ENCODE data around the gene TFPT.

Gene TFPT

GRCh38 chr19:54095136-54095858 lies 20.2 kb downstream of the TFPT start:
- Histone ChIP-seq H3K79me2 (ENCODE audit: low read length) (no peaks in the 10 kb centered on the region), H4K20me1 (ENCODE audit: insufficient read depth, low read length) (no peaks in the 10 kb centered on the region), H3F3A (ENCODE audit: insufficient read depth, low read length) (no peaks in the 10 kb centered on the region), H3K9ac (ENCODE audit: low read length) (no peak overlapping the region), H3K4me2 (ENCODE audit: low read depth, low read length) (no peak overlapping the region), H3K27me3 (replicated peaks; ENCODE audit: insufficient read depth, low read length) (peaks cover 24% of the 10 kb centered on the region), H3K9me2 (replicated peaks; ENCODE audit: insufficient read depth, low read length) (no peaks in the 10 kb centered on the region), H3K4me1 (ENCODE audit: low read length) (no peaks in the 10 kb centered on the region), H3K4me3 (ENCODE audit: low read length) (no peak overlapping the region), H3K27ac (ENCODE audit: low read length) (no peak overlapping the region), H2AFZ (ENCODE audit: low read length) (no peak overlapping the region), H3K9me3 (replicated peaks; ENCODE audit: insufficient read depth, low read length) (no peaks in the 10 kb centered on the region), H3K36me3 (replicated peaks; ENCODE audit: insufficient read depth, low read length) (no peaks in the 10 kb centered on the region)
- DNase-seq = no peak
- TF ChIP-seq EZH2phosphoT487 (IDR thresholded peaks at IDR 0.05; ENCODE audit: low read length) (no peak), EZH2 (optimal IDR thresholded peaks at IDR 0.05; ENCODE audit: low read depth, low read length) (no peak)
- TF ChIP-seq, protein P1, sequence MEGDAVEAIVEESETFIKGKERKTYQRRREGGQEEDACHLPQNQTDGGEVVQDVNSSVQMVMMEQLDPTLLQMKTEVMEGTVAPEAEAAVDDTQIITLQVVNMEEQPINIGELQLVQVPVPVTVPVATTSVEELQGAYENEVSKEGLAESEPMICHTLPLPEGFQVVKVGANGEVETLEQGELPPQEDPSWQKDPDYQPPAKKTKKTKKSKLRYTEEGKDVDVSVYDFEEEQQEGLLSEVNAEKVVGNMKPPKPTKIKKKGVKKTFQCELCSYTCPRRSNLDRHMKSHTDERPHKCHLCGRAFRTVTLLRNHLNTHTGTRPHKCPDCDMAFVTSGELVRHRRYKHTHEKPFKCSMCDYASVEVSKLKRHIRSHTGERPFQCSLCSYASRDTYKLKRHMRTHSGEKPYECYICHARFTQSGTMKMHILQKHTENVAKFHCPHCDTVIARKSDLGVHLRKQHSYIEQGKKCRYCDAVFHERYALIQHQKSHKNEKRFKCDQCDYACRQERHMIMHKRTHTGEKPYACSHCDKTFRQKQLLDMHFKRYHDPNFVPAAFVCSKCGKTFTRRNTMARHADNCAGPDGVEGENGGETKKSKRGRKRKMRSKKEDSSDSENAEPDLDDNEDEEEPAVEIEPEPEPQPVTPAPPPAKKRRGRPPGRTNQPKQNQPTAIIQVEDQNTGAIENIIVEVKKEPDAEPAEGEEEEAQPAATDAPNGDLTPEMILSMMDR (IDR thresholded peaks at IDR 0.05; ENCODE audit: low read length) = no peak

- no peaks in the 10 kb centered on the region for H3K9me3 ChIP-seq (replicated peaks; ENCODE audit: insufficient read depth, low read length)
- no peak overlapping the region for H3K4me2 ChIP-seq (ENCODE audit: low read depth, low read length)
- TF ChIP-seq EZH2 (optimal IDR thresholded peaks at IDR 0.05; ENCODE audit: low read depth, low read length) = no peak
- no peak for TF ChIP-seq EZH2phosphoT487 (IDR thresholded peaks at IDR 0.05; ENCODE audit: low read length)
- TF ChIP-seq, protein P1 (IDR thresholded peaks at IDR 0.05; ENCODE audit: low read length) = no peak
- H3K9ac ChIP-seq (ENCODE audit: low read length) = no peak overlapping the region
- H3K27ac ChIP-seq (ENCODE audit: low read length) = no peak overlapping the region
- no peaks in the 10 kb centered on the region for H3K4me1 ChIP-seq (ENCODE audit: low read length)
- DNase-seq = no peak
- H3K79me2 ChIP-seq (ENCODE audit: low read length) = no peaks in the 10 kb centered on the region
- H3K27me3 ChIP-seq (replicated peaks; ENCODE audit: insufficient read depth, low read length) = peaks cover 21% of the 10 kb centered on the region
- no peaks in the 10 kb centered on the region for H3K36me3 ChIP-seq (replicated peaks; ENCODE audit: insufficient read depth, low read length)
- H2AFZ ChIP-seq (ENCODE audit: low read length) = no peak overlapping the region
- no peaks in the 10 kb centered on the region for H4K20me1 ChIP-seq (ENCODE audit: insufficient read depth, low read length)
- no peak overlapping the region for H3K4me3 ChIP-seq (ENCODE audit: low read length)
- H3F3A ChIP-seq (ENCODE audit: insufficient read depth, low read length) = no peaks in the 10 kb centered on the region
- H3K9me2 ChIP-seq (replicated peaks; ENCODE audit: insufficient read depth, low read length) = no peaks in the 10 kb centered on the region
Observed at GRCh38 chr19:54094426-54095000, 20.9 kb downstream of the TFPT start.

DNA sequence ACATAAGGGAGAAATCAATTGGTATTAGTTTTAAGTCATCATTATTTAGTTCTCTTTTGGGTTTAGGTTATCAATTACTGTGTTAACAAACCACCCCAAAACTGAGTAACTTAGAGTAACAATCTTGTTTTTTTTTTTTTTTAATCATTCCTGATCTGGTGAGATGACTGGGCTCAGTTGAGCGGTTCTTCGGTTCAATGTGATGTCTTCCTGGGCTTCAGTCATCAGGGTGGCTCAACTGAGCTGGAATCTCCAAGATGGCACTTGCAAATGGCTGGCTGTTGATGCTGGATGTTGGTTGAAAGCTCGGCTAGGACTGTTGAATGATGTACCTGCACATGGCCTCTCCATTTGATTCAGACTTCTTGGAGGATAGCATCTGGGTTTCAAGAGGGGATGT lies 31.0 kb downstream of the TFPT start:
- no peaks in the 10 kb centered on the region for H3F3A ChIP-seq (ENCODE audit: insufficient read depth, low read length)
- H3K4me2 ChIP-seq (ENCODE audit: low read depth, low read length) = no peak overlapping the region
- H3K4me1 ChIP-seq (ENCODE audit: low read length) = no peaks in the 10 kb centered on the region
- TF ChIP-seq EZH2 (optimal IDR thresholded peaks at IDR 0.05; ENCODE audit: low read depth, low read length) = no peak
- TF ChIP-seq EZH2phosphoT487 (IDR thresholded peaks at IDR 0.05; ENCODE audit: low read length) = no peak
- TF ChIP-seq, protein P1 (IDR thresholded peaks at IDR 0.05; ENCODE audit: low read length) = no peak
- DNase-seq = no peak
- H4K20me1 ChIP-seq (ENCODE audit: insufficient read depth, low read length) = no peaks in the 10 kb centered on the region
- no peaks in the 10 kb centered on the region for H3K9me3 ChIP-seq (replicated peaks; ENCODE audit: insufficient read depth, low read length)
- H3K4me3 ChIP-seq (ENCODE audit: low read length) = no peak overlapping the region
- H3K9ac ChIP-seq (ENCODE audit: low read length) = no peak overlapping the region
- no peaks in the 10 kb centered on the region for H3K79me2 ChIP-seq (ENCODE audit: low read length)
- H2AFZ ChIP-seq (ENCODE audit: low read length) = no peak overlapping the region
- H3K27me3 ChIP-seq (replicated peaks; ENCODE audit: insufficient read depth, low read length) = peaks cover 22% of the 10 kb centered on the region
- no peak overlapping the region for H3K27ac ChIP-seq (ENCODE audit: low read length)
- no peaks in the 10 kb centered on the region for H3K36me3 ChIP-seq (replicated peaks; ENCODE audit: insufficient read depth, low read length)
- no peaks in the 10 kb centered on the region for H3K9me2 ChIP-seq (replicated peaks; ENCODE audit: insufficient read depth, low read length)
